K562 (cell line): ENCODE measurements around the gene TUT7. TPM values are rescaled to one million over a fixed set of nuclear protein-coding genes. Genes with fewer than 3 reads are reported as not detected.

Experiments
- ATAC-seq: fragments of 200-7000 bp; cut with Tn5 transposase; 3 replicates; pipeline ENCODE4 v1.9.1; 2020; ENCODE audit warnings: moderate library complexity
- BruUV-seq: library from RNA; stranded (reverse); fragments of 400-500 nt; replicated peaks from 2 replicates; lab custom pipeline; 2021; lab: Mats Ljungman, UMichigan
- CTCF ChIA-PET: fragments of 300-600 bp; formaldehyde crosslinking; extraction: SDS; loops from one replicate; lab custom pipeline; 2021; ENCODE audit warnings: low intra/inter-chr PET ratio; lab: Yijun Ruan, JAX
- POLR2A ChIA-PET: fragments of 300-600, 350-650 bp; sonication (Branson Sonifier 250); formaldehyde crosslinking; extraction: SDS; loops from one replicate; lab custom pipeline; 2021; ENCODE audit warnings: antibody characterized with exemption, inconsistent platforms; lab: Yijun Ruan, JAX
- DNase-seq, 4 experiments: peaks; one replicate each; pipeline versions ENCODE4 v3.0.0 to v3.0.0-alpha.2; 2011 to 2018; ENCODE audit warnings: low spot score in 3 of 4, mixed read lengths in 3 of 4; ENCODE audit errors: extremely low read depth in 1 of 4
- FAIRE-seq: peaks from 2 replicates; lab custom pipeline; 2011; peaks lifted over from hg19 to GRCh38; lab: Jason Lieb, UNC
- H2AFZ ChIP-seq: 2 replicates; pipeline ENCODE4 v1.6.0; 2011; ENCODE audit warnings: low read depth, low read length, control low read depth, inconsistent platforms
- H3K27ac ChIP-seq: fragments of 200-600 bp; 3 replicates; pipeline ENCODE4 v1.8.0; 2011; ENCODE audit warnings: low read depth, mild to moderate bottlenecking, control low read depth, inconsistent platforms, low read length, moderate library complexity, mixed read lengths; ENCODE audit errors: extremely low read depth
- H3K27me3 ChIP-seq, 2 experiments: fragments of 300-600 bp in 1 of 2; 2 replicates in 1 of 2; 3 replicates in 1 of 2; pipeline versions ENCODE4 v1.6.0 to v1.8.0; 2011; ENCODE audit warnings: inconsistent platforms in 2 of 2, low read length in 2 of 2, mild to moderate bottlenecking in 1 of 2, mixed read lengths in 1 of 2, moderate library complexity in 1 of 2; ENCODE audit not compliant: control insufficient read depth in 2 of 2, insufficient read depth in 2 of 2
- H3K36me3 ChIP-seq: fragments of 300-600 bp; 3 replicates; pipeline ENCODE4 v1.8.0; 2011; ENCODE audit warnings: mild to moderate bottlenecking, low read length, inconsistent platforms; ENCODE audit not compliant: control insufficient read depth, insufficient read depth
- H3K4me1 ChIP-seq, 2 experiments: fragments of 200-600 bp in 1 of 2; replicated peaks in 1 of 2; 2 replicates in 1 of 2; 3 replicates in 1 of 2; pipeline versions ENCODE4 v1.5.1 to v1.8.0; 2011; ENCODE audit warnings: inconsistent platforms in 2 of 2, low read length in 2 of 2, mild to moderate bottlenecking in 1 of 2, mixed read lengths in 1 of 2, moderate library complexity in 1 of 2; ENCODE audit not compliant: control insufficient read depth in 2 of 2, insufficient read depth in 2 of 2
- H3K4me2 ChIP-seq: 2 replicates; pipeline ENCODE4 v1.6.1; 2011; ENCODE audit warnings: low read length, control low read depth, inconsistent platforms, mixed read lengths; ENCODE audit not compliant: insufficient read depth
- H3K4me3 ChIP-seq: fragments of 200-600 bp; sonication (generic), shearing (Covaris generic); 2 replicates; pipeline ENCODE4 v1.5.1; 2016; ENCODE audit warnings: control low read depth, inconsistent platforms
- H3K79me2 ChIP-seq: fragments of 200-600 bp; 3 replicates; pipeline ENCODE4 v1.8.0; 2011; ENCODE audit warnings: low read length, inconsistent platforms; ENCODE audit not compliant: control insufficient read depth, insufficient read depth
- H3K9ac ChIP-seq, 2 experiments: 2 replicates each; pipeline versions ENCODE4 v1.6.0 to v1.6.1; 2011; ENCODE audit warnings: low read depth in 2 of 2, low read length in 2 of 2, control low read depth in 1 of 2, inconsistent platforms in 1 of 2, mild to moderate bottlenecking in 1 of 2, mixed read lengths in 1 of 2; ENCODE audit not compliant: insufficient read depth in 1 of 2
- H3K9me1 ChIP-seq: one replicate; pipeline ENCODE4 v1.6.0; 2011; ENCODE audit warnings: inconsistent platforms, mild to moderate bottlenecking, low read length, moderate library complexity; ENCODE audit not compliant: control insufficient read depth, insufficient read depth
- H3K9me3 ChIP-seq: replicated peaks from 2 replicates; pipeline ENCODE4 v1.5.1; 2011; ENCODE audit warnings: low read depth, low read length, inconsistent platforms; ENCODE audit not compliant: control insufficient read depth, insufficient read depth
- H4K20me1 ChIP-seq: replicated peaks from 2 replicates; pipeline ENCODE4 v1.6.1; 2011; ENCODE audit warnings: low read length, inconsistent platforms, mixed read lengths; ENCODE audit not compliant: control insufficient read depth, insufficient read depth
- ARID3A ChIP-seq: IDR thresholded peaks from 2 replicates; pipeline ENCODE4 v1.6.1; 2012; ENCODE audit warnings: low read depth, low read length, improper control_type of control experiment, borderline replicate concordance
- ATF7 ChIP-seq: fragments of 450-650 bp; IDR thresholded peaks from 2 replicates; pipeline ENCODE4 v1.7.1; 2014; ENCODE audit warnings: mild to moderate bottlenecking, moderate library complexity
- ELK3 ChIP-seq: fragments of 450-650 bp; formaldehyde crosslinking; IDR thresholded peaks from 2 replicates; pipeline ENCODE4 v1.4.0; 2020; ENCODE audit warnings: mild to moderate bottlenecking
- KHSRP ChIP-seq: fragments of 450-650 bp; IDR thresholded peaks from 2 replicates; pipeline ENCODE4 v1.6.1; 2017
- L3MBTL2 ChIP-seq: fragments of 450-650 bp; IDR thresholded peaks from 2 replicates; pipeline ENCODE4 v1.6.1; 2016; ENCODE audit warnings: mild to moderate bottlenecking, moderate library complexity
- LARP7 ChIP-seq: fragments of 450-650 bp; IDR thresholded peaks from 2 replicates; pipeline ENCODE4 v1.6.1; 2016
- RNF219 ChIP-seq: fragments of 250-450 bp; sonication (Bioruptor Pico); IDR thresholded peaks from 2 replicates; pipeline ENCODE4 v1.5.0; 2022; ENCODE audit warnings: mild to moderate bottlenecking
- UBTF ChIP-seq, 2 experiments: IDR thresholded peaks; 2 replicates each; pipeline ENCODE4 v1.6.1; 2012; ENCODE audit warnings: improper control_type of control experiment in 2 of 2, low read depth in 2 of 2, low read length in 2 of 2, borderline replicate concordance in 1 of 2
- ZNF174 ChIP-seq: fragments of 250-450 bp; sonication (Bioruptor Pico); IDR thresholded peaks from 2 replicates; pipeline ENCODE4 v1.4.0; 2020; ENCODE audit warnings: mild to moderate bottlenecking
- ZNF274 ChIP-seq: IDR thresholded peaks from 2 replicates; pipeline ENCODE4 v1.6.1; 2011; ENCODE audit warnings: low read depth, mild to moderate bottlenecking, low read length, moderate library complexity, borderline replicate concordance
- ZNF408 ChIP-seq: fragments of 250-450 bp; sonication (Bioruptor Pico); IDR thresholded peaks from 2 replicates; pipeline ENCODE4 v1.4.0; 2020; ENCODE audit warnings: low read depth, mild to moderate bottlenecking, moderate library complexity
- WGBS: fragments of 100-300 bp; shearing (Covaris generic); methylation state at CpG from one replicate; pipeline ENCODE4 v1.1.6; 2016; ENCODE audit warnings: low coverage, mixed read lengths; ENCODE audit not compliant: insufficient coverage; ENCODE audit errors: missing lambda C conversion rate; 5-methylcytosine and 5-hydroxymethylcytosine counted together
- in situ Hi-C: fragments of 300-500 bp; cut with MboI; formaldehyde crosslinking; loops from 4 replicates; pipeline ENCODE4 v1.15.0; 2018; ENCODE audit warnings: inconsistent platforms, mixed read lengths
- intact Hi-C: fragments of 100-400 bp; cut with micrococcal nuclease; formaldehyde crosslinking; loops from 2 replicates; pipeline ENCODE4 v1.14.2; 2022
- polyA plus RNA-seq, 8 experiments: library from polyadenylated mRNA; depleted of rRNA in 4 of 8; stranded (reverse) in 5 of 8; unstranded in 3 of 8; fragments of >200 nt; fragmentation: Nextera tagmentation in 2 of 8; fragmentation: Illumina TruSeq in 1 of 8; extraction: Ambion mirVana in 2 of 8; extraction: Trizol in 1 of 8; gene quantifications; 2 replicates each; pipeline versions ENCODE4 v1.2.1 to v1.2.3, GENCODE V29; 2011 to 2014; ENCODE audit warnings: inconsistent platforms in 1 of 8, missing spikeins in 1 of 8
- total RNA-seq, 7 experiments: library from RNA; depleted of rRNA in 6 of 7; stranded (reverse); fragments of >200 nt in 6 of 7; fragmentation: Illumina TruSeq in 2 of 7; extraction: Trizol in 2 of 7; gene quantifications; 2 replicates each; pipeline versions ENCODE4 v1.2.1 to v1.2.3, GENCODE V29; 2011 to 2021; ENCODE audit warnings: low replicate concordance in 1 of 7

TUT7 gene
- total and polyA plus RNA-seq, 9 of the 15 experiments (the other 6 are each of a cell fraction or from before 2014, with no cell fraction given) = 5.9 to 26.9 (median 15.2) TPM

- no peak for TF ChIP-seq ELK3 (CRISPR knock-in tag)
- no peak for TF ChIP-seq ZNF174 (CRISPR knock-in tag)
- TF ChIP-seq, all 486 proteins: peak for 0
Measured at GRCh38 chr9:86263876-86264275, 90.3 kb downstream of the TUT7 start (continued).

GRCh38 chr9:86262492-86262891 is 91.7 kb downstream of the TUT7 start:
- no peaks in the 10 kb centered on the region for H3K9me1 ChIP-seq
- ATAC-seq (no peak), DNase-seq (no peak), FAIRE-seq (no peak)
- no peaks in the 10 kb centered on the region for H3K9me3 ChIP-seq
- ChIA-PET CTCF (no interaction called here), POLR2A (interaction anchor here (1.3 kb wide), 1 partner anchor 9 kb away, joined by 4 read pairs; no protein-coding TSS in a partner anchor)
- intact Hi-C loops (no loop called here), in situ Hi-C loops (no loop called here)
- H3K4me1 ChIP-seq = no peaks in the 10 kb centered on the region; a peak in 1 of 5 replicates
- H2AFZ ChIP-seq = no peak overlapping the region
- H3K27ac ChIP-seq = no peak overlapping the region
- WGBS = 58% methylated on average over 3 of the region's 4 CpGs
- no peak overlapping the region for H3K4me2 ChIP-seq
- peaks cover 23% of the 10 kb centered on the region; the same call in 2 of the 3 replicates for H3K36me3 ChIP-seq
- H3K9ac ChIP-seq = no peak overlapping the region
- no peak overlapping the region for H3K4me3 ChIP-seq
- no peaks in the 10 kb centered on the region for H4K20me1 ChIP-seq
- no peaks in the 10 kb centered on the region for H3K27me3 ChIP-seq
- 0 out of 3 replicates have a peak, but pooled peaks cover 4% of the 10 kb centered on the region for H3K79me2 ChIP-seq
- no TSS peak for BruUV-seq
- TF ChIP-seq ATF7 (no peak), ZNF274 (no peak), KHSRP (no peak), ZNF408 (CRISPR knock-in tag) (no peak), RNF219 (CRISPR knock-in tag) (no peak), L3MBTL2 (no peak), UBTF (IDR thresholded peaks at IDR 0.05; ENCODE audit: borderline replicate concordance in 1 of 2, low read depth in 2 of 2, low read length in 2 of 2) (no peak), LARP7 (no peak), ARID3A (no peak)
